LoVo (cell line): ENCODE measurements around the gene TRIM44.
"Not testable (repeated sequence)": the region's sequence is repeated elsewhere in the genome, so short reads cannot be mapped to it uniquely, and the experiment has no call there.

ENCODE experiments used
- DNase-seq: peaks from one replicate; pipeline ENCODE4 v3.0.0-alpha.2; 2016; ENCODE audit warnings: low spot score

TRIM44 gene

DNA sequence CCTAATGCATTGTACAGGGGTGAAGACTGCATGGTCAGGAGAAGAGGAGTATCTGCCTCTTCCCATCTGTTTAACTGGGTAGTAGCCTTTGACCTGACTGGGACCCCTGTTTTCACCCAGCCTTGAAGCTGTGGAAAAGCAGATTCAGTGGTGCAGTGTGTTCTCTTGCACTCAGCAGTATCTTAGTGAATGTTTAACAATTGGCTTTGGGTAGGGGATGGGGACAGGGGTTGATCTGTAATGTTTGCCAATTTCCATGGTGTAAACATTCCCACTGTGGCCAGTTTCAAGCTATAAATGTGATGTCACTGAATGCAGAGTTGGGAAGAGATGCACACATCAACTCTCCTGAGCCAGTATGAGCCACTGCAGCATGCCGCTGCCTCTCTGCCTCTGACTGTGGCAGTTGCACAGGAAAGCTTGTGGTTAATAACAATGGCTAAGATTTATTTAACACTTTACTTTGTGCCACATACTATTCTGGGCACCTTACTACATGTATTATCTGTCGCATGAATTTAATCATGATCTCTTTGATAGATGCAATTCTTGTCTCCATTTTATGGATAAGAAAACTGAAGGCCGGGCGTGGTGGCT, 28.6 kb upstream of the TRIM44 start:
- no peak for DNase-seq

DNA sequence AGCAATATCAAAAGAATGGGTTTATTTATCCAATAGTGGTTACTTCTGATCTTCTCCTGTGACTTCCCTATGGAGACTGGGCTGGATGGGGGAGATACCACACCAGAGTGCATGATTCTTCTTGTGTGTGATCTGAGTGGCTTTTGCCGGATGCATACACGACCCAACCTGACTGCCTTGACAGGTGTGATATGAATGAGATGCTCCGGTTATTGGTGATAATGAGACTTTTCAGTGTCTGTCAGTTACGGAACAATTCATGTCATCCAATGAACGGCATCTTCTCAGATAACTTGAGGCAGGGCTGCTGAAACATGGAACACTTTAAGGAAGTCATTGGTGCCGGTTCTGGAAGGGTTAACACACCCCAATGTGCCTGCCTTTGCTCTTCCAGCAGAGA, 26.6 kb upstream of the TRIM44 start:
- no peak for DNase-seq

DNA sequence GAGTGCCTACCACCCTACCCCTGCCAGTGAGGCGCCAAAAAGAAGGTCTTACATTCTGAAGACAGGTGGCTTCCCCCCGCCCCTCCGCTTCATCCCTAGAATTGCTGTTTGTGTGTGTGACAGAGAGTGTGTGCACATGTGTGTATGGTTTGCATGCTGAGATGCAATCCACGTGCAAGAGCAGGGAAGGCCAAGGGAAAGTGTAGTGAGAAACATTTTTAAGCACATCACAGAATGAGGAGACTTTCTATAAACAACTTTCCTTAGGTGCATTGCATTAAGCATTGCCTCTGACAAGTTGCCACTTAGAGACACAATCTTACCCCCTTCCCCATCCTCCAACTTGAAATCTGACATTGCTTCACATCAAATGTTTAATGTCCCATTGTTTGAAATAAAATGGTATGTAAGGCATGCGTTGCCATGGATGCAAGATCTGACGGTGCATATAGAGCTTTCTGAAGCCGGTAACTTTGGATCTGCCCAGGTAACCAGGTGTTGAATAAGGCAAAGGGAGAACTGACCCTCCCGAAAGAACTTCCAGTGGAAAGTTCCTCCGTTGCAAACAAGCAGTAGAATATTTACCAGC, 22.9 kb upstream of the TRIM44 start:
- no peak for DNase-seq

DNA sequence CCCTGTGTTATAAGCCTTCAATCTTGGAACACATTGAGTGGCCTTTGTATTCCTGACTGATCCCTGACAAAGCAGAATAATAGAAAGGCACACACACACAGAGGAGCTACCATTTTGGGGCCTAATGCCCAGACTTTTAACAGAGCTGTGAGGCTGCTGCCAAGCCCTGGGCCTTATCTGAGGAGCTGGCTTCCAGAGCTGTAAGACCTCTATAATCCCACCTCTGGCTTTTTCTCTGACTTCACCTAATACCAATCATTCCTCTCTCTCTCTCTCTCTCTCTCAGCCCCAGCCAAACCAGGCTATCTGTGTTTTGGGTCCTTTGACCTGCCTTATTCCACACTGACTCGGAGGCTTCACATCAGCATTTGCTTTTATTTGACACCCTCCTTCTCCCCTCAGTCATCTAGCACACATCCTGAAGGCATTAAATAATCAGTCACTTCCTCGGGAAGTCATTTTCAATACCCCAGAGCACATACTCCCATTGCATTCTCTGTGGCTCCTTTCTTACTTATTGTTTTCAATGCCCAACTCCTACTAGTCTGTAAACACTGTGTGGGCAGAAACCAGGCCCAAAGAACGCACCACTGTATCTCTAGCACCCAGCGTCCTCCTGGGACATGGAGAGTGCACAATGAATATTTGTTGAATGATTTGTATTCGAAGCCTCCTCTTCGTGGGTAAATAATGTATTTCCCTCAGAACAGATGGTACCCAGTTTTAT, 21.2 kb upstream of the TRIM44 start:
- no peak for DNase-seq

DNA sequence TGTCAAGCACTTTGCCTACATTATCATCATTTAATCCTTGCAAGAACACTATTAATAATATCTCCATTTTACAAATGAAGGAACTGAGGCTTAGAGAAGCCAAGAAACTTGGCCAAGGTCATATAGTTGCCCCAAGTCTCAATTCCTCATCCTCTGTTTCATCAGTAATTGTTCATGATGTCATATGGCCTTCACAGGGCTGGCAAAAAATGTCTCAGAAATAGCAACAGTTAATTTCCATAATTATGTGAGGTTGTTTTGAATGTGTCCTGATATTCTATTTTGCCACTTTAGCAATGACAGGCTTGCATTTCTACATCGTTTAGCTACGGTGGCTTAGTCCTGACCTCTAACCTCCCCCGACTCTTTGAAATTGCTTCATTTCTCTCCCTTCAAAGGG, 20.6 kb upstream of the TRIM44 start:
- no peak for DNase-seq

DNA sequence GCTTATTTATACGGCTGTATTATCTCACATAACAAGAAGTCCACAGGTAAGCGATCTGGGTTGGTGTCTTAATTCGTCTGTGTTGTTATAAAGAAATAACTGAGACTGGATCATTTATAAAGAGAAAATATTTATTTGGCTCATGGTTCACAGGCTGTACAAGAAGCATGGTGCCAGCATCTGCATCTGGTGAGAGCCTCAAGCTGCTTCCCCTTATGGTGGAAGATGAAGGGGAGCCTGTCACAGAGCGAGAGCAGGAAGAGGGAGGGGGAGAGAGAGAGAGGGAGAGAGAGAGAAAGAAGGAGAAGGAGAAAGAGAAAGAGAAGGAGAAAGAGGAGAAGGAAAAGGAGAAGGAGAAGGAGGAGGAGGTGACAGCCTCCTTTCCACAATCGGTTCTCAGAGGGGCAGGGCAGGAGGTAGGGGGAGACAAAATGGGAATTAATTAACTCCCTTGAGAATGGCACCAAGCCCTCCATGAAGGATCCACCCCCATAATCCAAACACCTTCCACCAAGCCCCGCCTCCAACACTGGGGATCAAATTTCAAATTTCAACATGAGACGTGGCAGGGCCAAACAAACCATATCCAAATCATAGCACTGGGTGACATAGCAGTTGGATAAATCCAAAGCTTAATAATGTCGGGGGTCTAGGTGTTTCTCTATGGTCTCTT, 15.0 kb upstream of the TRIM44 start:
- no peak for DNase-seq

DNA sequence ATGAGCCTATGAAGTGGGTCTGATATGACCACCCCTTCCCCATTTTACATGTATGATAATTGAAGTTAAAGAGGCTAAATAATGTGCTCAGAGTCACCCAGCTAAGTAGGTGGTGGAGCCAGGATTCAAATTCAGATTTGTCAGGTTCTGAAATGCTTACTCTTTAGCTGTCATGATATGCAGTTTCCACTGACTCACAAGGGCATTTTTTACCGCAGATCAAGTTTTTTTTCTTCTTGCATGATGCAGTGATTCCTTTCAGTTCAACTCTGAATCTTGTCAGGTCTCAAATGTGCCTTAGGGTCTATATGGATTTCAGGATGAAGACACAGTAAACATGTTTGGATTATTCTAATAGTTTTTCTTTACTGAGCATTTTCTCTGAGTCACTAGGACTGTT, 12.6 kb upstream of the TRIM44 start:
- DNase-seq: no peak

DNA sequence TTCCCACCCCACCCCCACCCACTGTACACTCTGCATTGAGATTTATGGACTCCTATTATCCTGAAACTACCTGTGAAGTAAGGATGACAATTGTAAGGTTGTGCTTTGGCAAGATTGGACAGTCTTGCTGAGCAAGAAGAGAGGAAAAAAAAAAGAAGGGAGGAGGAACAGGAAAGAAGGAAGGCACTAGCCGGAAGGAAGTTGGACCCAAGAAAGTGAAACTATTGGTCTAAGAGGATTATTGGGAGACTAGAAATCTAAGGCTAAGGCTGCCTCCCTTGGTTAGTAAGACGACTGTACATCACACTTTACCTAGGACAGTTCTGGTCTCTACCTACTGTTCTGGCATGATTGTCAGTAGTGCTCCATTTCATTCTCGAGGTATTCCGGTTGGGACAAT, 12.1 kb upstream of the TRIM44 start:
- DNase-seq: no peak

DNA sequence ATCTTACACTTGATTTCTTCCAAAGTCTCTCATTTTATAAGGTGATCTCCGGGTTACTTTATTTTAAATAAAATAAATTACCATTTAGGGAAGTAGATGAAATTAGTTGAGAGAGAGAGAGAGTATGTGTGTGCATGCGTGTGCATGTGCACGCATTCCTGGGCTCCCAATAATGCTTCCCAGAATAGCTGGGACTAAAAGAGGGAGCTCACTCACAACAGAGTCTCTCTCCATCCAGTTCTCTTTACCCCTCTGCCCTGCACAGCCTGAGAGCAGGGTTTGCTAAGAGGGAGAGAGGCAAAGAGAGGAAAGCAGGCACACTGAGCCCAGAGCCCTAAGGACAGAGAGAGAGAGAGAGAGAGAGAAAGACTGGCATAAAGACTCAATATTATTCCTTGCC, 11.3 kb upstream of the TRIM44 start:
- DNase-seq: no peak

DNA sequence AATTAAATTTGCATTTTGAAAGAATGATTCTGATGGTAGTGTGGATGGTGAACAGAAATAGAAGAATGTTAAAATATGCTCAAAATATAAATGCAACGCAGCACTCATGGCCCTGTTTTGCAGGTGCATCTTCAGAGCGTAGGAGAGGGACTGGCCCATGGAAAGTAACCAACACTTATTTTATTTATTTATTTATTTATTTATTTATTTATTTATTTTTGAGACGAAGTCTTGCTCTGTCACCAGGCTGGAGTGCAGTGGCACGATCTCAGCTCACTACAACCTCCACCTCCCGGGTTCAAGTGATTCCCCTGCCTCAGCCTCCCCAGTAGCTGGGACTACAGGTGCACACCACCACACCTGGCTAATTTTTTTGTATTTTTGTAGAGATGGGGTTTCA, 9.8 kb upstream of the TRIM44 start:
- not testable (repeated sequence) for DNase-seq

DNA sequence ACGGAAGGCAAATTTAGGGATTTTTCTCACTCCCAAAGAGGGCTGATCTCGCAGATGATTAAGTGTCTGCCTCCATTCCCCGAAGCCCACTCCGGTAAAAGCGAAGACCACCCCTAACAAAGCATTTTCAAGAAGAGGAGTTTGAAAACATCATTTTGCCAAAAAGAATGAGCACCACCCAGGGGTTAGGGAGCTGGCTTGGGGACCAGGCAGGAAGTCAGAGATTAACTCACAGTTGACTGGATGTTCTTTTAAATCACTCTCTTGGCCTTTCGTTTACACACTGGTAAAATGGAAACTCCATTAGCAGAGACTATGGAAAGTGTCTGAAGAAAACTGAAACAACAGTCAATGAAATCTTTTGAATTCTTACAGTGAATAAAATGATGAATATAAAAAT, 7.9 kb upstream of the TRIM44 start:
- DNase-seq: no peak

DNA sequence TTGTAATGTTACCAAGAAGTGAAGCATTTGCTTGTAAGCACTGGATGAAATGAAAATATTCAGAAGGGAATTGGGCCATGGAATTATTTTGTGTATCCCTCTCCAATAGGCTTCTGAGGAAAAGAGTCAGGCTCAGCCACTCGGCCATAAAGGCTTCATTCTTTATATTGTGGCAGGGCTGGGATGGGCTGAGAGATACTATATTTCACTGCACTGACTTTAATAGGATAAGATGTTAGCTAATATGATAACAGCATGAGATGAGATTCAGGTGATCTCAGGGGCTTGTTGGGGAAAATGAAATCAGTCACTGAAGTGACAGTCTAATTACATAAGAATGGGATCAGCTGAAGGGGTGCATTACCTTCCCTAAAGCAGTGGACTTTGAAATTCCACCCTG, 7.3 kb upstream of the TRIM44 start:
- DNase-seq: no peak

DNA sequence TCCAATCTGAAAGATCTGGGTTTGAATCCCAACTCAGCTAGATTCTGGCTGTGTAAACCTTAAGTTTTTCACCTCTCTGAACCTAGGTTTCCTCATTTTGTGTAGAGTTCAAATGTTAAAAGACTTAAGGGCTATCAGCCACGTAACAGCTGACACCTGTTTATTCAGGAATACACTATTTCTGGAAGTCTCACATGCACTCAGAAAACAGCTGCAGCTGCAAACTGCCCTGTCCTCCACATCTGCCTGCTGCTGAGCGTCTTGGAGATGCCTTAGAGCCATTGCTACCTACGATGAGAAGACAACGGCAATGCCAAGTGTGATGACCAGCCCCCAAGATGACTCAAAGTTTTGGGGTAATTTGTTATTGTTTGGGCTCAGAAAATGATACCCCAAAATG, 6.7 kb upstream of the TRIM44 start:
- DNase-seq: no peak

DNA sequence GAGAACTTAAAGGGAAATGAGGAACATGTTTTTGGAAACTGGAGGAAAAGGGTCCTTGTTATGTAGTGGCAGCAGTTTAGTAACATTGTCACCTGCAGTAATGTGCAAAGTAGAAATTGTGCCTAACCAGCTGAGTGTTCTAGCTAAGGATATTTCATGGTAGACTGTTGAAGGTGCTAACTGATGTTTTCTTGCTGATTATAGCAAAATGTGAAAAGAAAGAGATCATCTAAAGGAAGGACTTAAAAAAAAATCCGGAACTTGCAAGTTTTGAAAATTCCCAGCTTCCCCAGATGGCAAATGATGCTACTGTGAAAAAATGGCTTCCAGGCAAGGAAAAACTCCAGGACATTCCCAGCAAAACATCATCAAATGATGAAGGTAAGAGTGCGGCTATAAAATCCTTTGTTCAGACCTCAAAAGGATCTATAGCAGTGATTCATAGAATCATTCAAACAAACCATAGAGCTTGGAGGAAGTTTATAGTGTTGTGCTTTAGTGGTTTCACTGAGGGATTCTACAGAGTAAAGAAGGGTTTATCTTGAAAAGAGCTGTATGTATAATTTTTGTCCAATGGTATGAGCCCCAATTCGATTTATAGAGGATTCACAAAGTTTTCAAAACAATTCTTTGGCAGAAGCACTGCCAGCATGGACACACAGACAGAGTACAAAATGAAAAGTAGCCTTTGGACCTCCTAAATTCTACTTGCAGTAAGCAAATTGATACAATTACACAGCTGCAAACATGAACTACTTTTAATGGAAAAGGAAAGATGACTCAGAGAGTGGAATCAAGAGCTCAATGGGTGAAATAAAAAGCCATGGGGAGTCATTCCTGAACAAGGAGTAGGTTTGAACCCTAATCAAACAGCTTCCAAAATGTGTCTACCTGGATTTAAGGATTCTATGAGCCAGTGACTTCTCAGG, 4.3 kb upstream of the TRIM44 start:
- DNase-seq: no peak

DNA sequence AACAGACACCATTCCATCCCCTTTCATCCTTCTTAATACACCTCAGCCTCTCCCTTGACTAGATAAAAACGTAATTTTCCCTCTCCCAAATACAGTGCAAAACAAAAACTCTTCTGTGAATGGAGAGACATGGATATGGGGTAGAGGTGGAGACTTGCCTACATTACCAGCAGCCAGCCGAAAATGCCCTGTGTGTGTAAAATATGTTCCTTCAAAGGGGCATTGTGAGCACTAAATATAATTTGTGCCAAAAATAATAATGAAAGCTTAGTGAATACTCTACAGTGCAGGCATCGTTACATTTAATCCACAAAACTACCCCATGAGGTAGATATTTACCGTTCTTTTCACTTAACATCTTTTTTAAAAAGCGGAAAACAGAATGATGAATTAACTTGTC, 1.0 kb upstream of the TRIM44 start:
- DNase-seq: no peak

DNA sequence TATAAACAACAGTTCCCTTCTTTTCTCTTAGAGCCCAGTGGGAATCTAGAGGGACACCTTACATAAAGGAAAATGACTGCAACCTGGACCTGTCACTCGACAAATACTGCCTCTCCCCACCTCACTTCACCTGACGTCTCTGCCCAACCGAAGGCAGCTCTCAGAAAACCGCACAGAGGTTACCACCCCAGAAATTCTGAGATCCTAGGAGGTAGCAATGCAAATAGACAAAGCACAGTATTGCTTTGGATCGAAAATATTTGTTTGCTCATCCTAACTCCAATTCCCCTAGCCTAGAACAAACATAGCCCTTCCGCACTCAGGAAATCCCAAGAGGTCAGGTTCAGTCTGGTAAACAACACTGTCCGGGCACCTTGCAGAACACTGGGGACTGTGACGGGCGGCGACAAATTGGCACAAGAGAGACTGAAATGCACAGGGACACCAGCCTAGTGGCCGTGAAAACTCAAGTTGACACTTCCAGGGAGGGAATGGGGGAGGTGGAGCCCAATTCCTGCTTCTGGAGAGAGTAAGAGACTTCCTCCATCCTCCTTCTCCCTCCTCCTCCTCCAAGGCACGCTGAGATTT, 420 bp upstream of the TRIM44 start:
- no peak for DNase-seq

DNA sequence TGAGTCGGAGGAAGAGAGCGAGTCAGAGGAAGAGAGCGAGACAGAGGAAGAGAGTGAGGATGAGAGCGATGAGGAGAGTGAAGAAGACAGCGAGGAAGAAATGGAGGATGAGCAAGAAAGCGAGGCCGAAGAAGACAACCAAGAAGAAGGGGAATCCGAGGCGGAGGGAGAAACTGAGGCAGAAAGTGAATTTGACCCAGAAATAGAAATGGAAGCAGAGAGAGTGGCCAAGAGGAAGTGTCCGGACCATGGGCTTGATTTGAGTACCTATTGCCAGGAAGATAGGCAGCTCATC, 780 bp downstream of the TRIM44 start:
- no peak for DNase-seq

DNA sequence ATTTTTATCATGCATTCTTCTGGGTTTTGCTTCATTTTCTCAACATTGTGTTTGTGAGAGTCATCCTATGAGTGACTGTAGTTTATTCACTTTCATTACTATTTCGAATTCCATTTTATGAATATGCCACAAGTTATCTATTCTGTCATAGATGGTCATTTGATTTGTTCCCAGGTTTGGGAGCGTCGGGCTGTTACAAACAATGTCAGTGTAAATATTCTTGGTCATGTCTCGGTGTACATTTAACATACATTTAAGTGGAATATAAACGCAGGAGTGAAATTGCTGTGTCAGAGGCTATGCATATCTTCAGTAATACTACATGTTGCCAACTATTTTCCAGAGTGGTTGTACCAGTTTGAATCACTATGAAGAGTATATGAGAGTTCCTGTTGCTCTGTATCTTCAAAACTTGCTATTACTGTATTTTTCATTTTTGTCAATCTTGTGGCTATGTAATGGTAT, 2.4 kb downstream of the TRIM44 start:
- no peak for DNase-seq

DNA sequence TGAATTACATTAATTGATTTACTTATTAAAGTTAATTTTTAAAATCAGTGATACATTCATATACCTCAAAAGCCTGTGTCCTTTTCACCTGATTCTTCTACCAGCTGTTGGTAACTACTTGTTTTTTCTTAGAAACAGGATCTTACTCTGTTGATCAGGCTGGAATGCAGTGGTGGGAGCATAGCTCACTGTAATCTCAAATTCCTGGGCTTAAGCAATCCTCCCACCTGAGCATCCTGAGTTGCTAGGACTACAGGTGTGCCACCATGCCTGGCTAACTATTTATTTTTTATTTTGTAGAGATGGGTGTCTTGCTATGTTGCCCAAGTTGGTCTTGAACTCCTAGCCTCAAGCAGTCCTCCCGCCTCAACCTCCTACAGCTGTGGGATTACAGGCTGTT, 4.7 kb downstream of the TRIM44 start:
- DNase-seq: no peak

DNA sequence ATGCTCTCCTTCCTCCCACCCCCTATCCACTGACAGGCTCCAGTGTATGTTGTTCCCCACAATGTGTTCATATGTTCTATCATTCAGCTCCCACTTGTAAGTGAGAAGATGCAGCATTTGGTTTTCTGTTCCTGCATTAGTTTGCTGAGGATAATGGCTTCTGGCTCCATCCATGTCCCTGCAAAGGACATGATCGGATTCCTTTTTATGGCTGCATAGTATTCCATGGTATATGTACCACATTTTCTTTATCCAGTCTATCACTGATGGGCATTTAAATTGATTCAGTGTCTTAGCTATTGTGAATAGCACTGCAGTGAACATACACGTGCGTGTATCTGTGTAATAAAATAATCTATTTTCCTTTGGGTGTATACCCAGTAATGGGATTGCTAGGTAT, 5.8 kb downstream of the TRIM44 start:
- not testable (repeated sequence) for DNase-seq

DNA sequence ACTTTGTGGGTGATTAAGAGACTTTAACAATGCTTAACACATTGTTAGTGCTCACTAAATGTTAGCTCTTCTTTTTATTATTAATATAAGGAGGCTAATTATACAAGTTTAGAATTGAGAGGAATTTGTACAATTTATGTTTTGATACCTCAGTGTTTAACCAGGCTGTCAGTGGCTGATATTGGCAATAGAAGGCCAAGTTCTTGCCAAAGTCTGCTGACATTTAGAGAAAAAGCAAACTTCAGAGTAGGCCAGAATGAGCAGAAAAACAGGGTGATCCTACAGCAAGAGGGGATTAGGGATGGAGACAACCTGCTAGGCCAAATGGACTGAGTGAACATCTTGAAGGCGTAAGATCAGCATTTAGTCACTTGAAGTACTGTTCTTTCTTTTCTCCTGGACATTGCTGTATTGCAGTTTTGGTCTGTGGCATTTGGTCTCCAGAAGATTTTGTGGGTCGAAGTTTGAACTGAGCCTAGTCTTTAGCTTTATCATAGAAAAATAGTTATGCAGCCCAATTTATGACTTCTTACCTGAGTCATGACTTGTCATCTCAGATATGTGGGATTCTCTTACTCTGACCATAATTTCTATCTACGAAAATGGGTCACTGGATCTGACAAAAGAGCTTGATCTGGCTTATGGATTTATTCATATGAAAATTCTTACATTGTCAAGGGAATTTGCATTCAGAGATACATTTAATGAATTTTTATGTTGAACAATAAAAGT, 9.0 kb downstream of the TRIM44 start:
- no peak for DNase-seq
